Measurements from ENCODE around the gene FNDC3A.

GRCh38 chr13:49108196-49108595 is 132.5 kb downstream of the FNDC3A start:
- no peak for TF ChIP-seq CTCF (IDR thresholded peaks at IDR 0.05; ENCODE audit: low read depth, low read length)
- no peak for TF ChIP-seq POLR2A (IDR thresholded peaks at IDR 0.05; ENCODE audit: extremely low read depth, insufficient read length)
- TF ChIP-seq MAX (IDR thresholded peaks at IDR 0.05; ENCODE audit: low read depth, low read length) = no peak

Data from NB4 (cell line).